CD14-positive monocyte (primary cell): ENCODE data around the gene PBX3. TPM values are rescaled to one million over a fixed set of nuclear protein-coding genes. Genes with fewer than 3 reads are reported as not detected.

ENCODE experiments used
- DNase-seq, 3 donors: peaks; one replicate each; pipeline ENCODE4 v3.0.0-alpha.2; 2011 to 2022
- H2AFZ ChIP-seq: 2 replicates; pipeline ENCODE4 v1.6.0; 2012; ENCODE audit warnings: mild to moderate bottlenecking, low read depth, low read length, inconsistent platforms; ENCODE audit not compliant: insufficient read depth, poor library complexity, severe bottlenecking
- H3K27ac ChIP-seq, 2 donors: 1 replicate in 1 of 2; 2 replicates in 1 of 2; pipeline ENCODE4 v1.5.1; 2012 to 2013; ENCODE audit warnings: low read length in 2 of 2, control low read depth in 1 of 2, inconsistent platforms in 1 of 2, low read depth in 1 of 2, mild to moderate bottlenecking in 1 of 2
- H3K27me3 ChIP-seq, 2 donors: one replicate each; pipeline versions ENCODE4 v1.6.0 to v1.6.1; 2011 to 2013; ENCODE audit warnings: low read length in 2 of 2; ENCODE audit not compliant: control insufficient read depth in 2 of 2, insufficient read depth in 2 of 2
- H3K36me3 ChIP-seq, 2 donors: replicated peaks in 1 of 2; 1 replicate in 1 of 2; 2 replicates in 1 of 2; pipeline versions ENCODE4 v1.5.1 to v1.6.1; 2012 to 2013; ENCODE audit warnings: low read length in 2 of 2, control low read depth in 1 of 2, inconsistent platforms in 1 of 2, mild to moderate bottlenecking in 1 of 2; ENCODE audit not compliant: insufficient read depth in 2 of 2, control insufficient read depth in 1 of 2
- H3K4me1 ChIP-seq, 2 donors: 1 replicate in 1 of 2; 2 replicates in 1 of 2; pipeline versions ENCODE4 v1.5.1 to v1.6.1; 2012 to 2013; ENCODE audit warnings: low read length in 2 of 2, control low read depth in 1 of 2, inconsistent platforms in 1 of 2, mild to moderate bottlenecking in 1 of 2, moderate library complexity in 1 of 2; ENCODE audit not compliant: insufficient read depth in 2 of 2, control insufficient read depth in 1 of 2
- H3K4me2 ChIP-seq: replicated peaks from 2 replicates; pipeline ENCODE3; 2012; ENCODE audit warnings: low read length, moderate library complexity, mild to moderate bottlenecking; ENCODE audit not compliant: poor library complexity, severe bottlenecking; ENCODE audit errors: extremely low read depth
- H3K4me3 ChIP-seq, 3 experiments: fragments of 200-600 bp in 1 of 3; sonication (generic) in 1 of 3; replicated peaks in 1 of 3; 1 replicate in 2 of 3; 2 replicates in 1 of 3; pipeline ENCODE4 v1.5.1; 2011 to 2013; ENCODE audit warnings: low read length in 3 of 3, mild to moderate bottlenecking in 3 of 3, control low read depth in 2 of 3, low read depth in 2 of 3, inconsistent platforms in 1 of 3, moderate library complexity in 1 of 3
- H3K79me2 ChIP-seq: 2 replicates; pipeline ENCODE4 v1.6.0; 2012; ENCODE audit warnings: mild to moderate bottlenecking, control low read depth, inconsistent platforms, low read length, moderate library complexity; ENCODE audit not compliant: insufficient read depth
- H3K9ac ChIP-seq: 2 replicates; pipeline ENCODE4 v1.6.0; 2017; ENCODE audit warnings: low read length, mild to moderate bottlenecking; ENCODE audit not compliant: insufficient read depth, poor library complexity, severe bottlenecking
- H3K9me3 ChIP-seq, 2 donors: replicated peaks in 1 of 2; 1 replicate in 1 of 2; 2 replicates in 1 of 2; pipeline versions ENCODE4 v1.5.1 to v1.6.1; 2012 to 2013; ENCODE audit warnings: low read length in 2 of 2, control low read depth in 1 of 2; ENCODE audit not compliant: control insufficient read depth in 1 of 2, insufficient read depth in 1 of 2
- H4K20me1 ChIP-seq: 2 replicates; pipeline ENCODE4 v1.6.0; 2012; ENCODE audit warnings: mild to moderate bottlenecking, low read length, control low read depth, moderate library complexity; ENCODE audit not compliant: insufficient read depth
- H3K27ac Mint-ChIP-seq, 7 donors: one replicate each; pipeline ENCODE4 v1.8.0; 2020; ENCODE audit warnings: mild to moderate bottlenecking in 7 of 7, mixed read lengths in 7 of 7, moderate library complexity in 6 of 7, inconsistent platforms in 2 of 7
- H3K27me3 Mint-ChIP-seq, 3 donors: one replicate each; pipeline ENCODE4 v1.8.0; 2021 to 2022; ENCODE audit warnings: low read depth in 3 of 3, mild to moderate bottlenecking in 3 of 3, mixed read lengths in 3 of 3, moderate library complexity in 3 of 3, inconsistent platforms in 1 of 3
- H3K36me3 Mint-ChIP-seq, 2 donors: one replicate each; pipeline ENCODE4 v1.8.0; 2020; ENCODE audit warnings: mixed read lengths in 2 of 2, inconsistent platforms in 1 of 2, mild to moderate bottlenecking in 1 of 2
- H3K4me1 Mint-ChIP-seq: one replicate; pipeline ENCODE4 v1.8.0; 2020; ENCODE audit warnings: mild to moderate bottlenecking, mixed read lengths
- H3K4me3 Mint-ChIP-seq, 2 donors: one replicate each; pipeline ENCODE4 v1.8.0; 2020; ENCODE audit warnings: mild to moderate bottlenecking in 2 of 2, mixed read lengths in 2 of 2, moderate library complexity in 1 of 2
- H3K9me3 Mint-ChIP-seq, 7 donors: one replicate each; pipeline ENCODE4 v1.8.0; 2020 to 2022; ENCODE audit warnings: mixed read lengths in 7 of 7, mild to moderate bottlenecking in 6 of 7, moderate library complexity in 6 of 7, inconsistent platforms in 2 of 7
- WGBS: methylation state at CpG from one replicate; pipeline ENCODE4 v1.1.5; 2013; ENCODE audit warnings: missing lambda C conversion rate; ENCODE audit not compliant: insufficient coverage; 5-methylcytosine and 5-hydroxymethylcytosine counted together
- intact Hi-C, 2 donors: fragments of 100-400 bp; cut with micrococcal nuclease; formaldehyde crosslinking; loops; one replicate each; pipeline versions ENCODE4 v1.15.0 to v1.15.1; 2023
- polyA plus RNA-seq, 3 donors: library from polyadenylated mRNA; depleted of rRNA in 1 of 3; unstranded in 2 of 3; stranded (reverse) in 1 of 3; fragments of 300-500 nt in 2 of 3; fragments of >200 nt in 1 of 3; fragmentation: Illumina TruSeq in 2 of 3; gene quantifications; 1 replicate in 2 of 3; 2 replicates in 1 of 3; pipeline ENCODE4 v1.2.3, GENCODE V29; 2012 to 2021
- TF ChIP-seq, protein P1 (sequence below): fragments of 200-600 bp; IDR thresholded peaks from one replicate; pipeline ENCODE4 v1.8.0; 2022; ENCODE audit warnings: antibody characterized with exemption, mild to moderate bottlenecking

PBX3 gene
- polyA plus RNA-seq, 3 donors: 6.6 to 22.7 (median 7.1) TPM

DNA sequence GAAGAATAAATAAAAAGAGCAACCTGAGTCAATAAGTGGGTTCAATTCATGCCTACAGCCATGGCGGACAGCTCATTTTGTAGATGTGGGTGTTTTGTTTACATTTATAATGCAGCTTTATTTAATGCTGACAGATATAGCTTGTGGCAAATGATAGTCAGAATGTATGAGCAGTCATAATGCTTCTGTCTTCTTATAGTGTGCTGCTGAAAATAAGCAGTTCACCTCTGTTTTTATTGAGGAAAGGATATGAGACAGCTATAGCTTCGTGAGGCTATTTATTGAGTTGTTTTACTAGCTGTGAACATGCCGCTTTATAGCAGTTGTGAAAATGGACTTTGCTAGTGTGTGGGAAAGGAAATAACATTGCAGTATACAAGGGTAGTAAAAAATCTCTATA is 147.4 kb downstream of the PBX3 start:
- Histone ChIP-seq H3K4me1 (peaks cover 5 to 6% of the 10 kb centered on the region in 2 donors), H3K4me3 (no peak overlapping the region), H3K27ac (no peak overlapping the region), H3K27me3 (peaks cover 13 to 15% of the 10 kb centered on the region in 2 donors), H3K36me3 (no peaks in the 10 kb centered on the region), H3K9me3 (no peaks in the 10 kb centered on the region), H3K4me2 (no peak overlapping the region), H3K79me2 (peaks cover 15% of the 10 kb centered on the region), H3K9ac (no peak overlapping the region), H2AFZ (no peak overlapping the region), H4K20me1 (peaks cover 34% of the 10 kb centered on the region)
- H3K9me3 Mint-ChIP-seq: no peaks in the 10 kb centered on the region
- intact Hi-C loops: loop anchor here in 1 of 2 donors (5.0 kb wide), 1 partner anchor 147 kb away; the partner anchor contains the start of gene PBX3
- peaks cover 11 to 12% (median 12%) of the 10 kb centered on the region in 3 donors for H3K27me3 Mint-ChIP-seq
- 100% methylated on average over 2 of the region's 3 CpGs for WGBS
- H3K4me1 Mint-ChIP-seq: peaks cover 13% of the 10 kb centered on the region
- TF ChIP-seq, protein P1, sequence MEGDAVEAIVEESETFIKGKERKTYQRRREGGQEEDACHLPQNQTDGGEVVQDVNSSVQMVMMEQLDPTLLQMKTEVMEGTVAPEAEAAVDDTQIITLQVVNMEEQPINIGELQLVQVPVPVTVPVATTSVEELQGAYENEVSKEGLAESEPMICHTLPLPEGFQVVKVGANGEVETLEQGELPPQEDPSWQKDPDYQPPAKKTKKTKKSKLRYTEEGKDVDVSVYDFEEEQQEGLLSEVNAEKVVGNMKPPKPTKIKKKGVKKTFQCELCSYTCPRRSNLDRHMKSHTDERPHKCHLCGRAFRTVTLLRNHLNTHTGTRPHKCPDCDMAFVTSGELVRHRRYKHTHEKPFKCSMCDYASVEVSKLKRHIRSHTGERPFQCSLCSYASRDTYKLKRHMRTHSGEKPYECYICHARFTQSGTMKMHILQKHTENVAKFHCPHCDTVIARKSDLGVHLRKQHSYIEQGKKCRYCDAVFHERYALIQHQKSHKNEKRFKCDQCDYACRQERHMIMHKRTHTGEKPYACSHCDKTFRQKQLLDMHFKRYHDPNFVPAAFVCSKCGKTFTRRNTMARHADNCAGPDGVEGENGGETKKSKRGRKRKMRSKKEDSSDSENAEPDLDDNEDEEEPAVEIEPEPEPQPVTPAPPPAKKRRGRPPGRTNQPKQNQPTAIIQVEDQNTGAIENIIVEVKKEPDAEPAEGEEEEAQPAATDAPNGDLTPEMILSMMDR: no peak
- no peaks in the 10 kb centered on the region for H3K36me3 Mint-ChIP-seq
- no peak overlapping the region for H3K4me3 Mint-ChIP-seq
- no peak overlapping the region for H3K27ac Mint-ChIP-seq
- DNase-seq: no peak

DNA sequence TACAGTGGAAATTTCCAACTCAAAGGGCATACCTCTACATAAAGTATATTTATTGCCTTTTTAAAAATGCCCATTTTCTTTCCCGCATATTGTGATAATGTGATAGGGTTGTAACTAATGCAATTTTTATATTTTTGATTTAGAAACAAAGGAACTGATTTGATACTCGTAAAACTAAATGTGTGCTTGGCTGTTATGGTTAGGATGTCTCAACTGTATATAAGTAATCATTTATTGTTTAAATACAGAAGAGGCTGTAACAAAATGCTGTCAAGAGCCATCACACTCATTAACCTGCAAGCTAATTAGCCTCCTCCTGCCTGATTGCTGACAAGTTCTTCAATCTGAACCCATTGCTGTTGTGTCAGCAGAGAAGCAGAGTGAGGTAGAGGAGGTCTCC is 149.2 kb downstream of the PBX3 start:
- H3K4me3 ChIP-seq: no peak overlapping the region
- H4K20me1 ChIP-seq: peaks cover 19% of the 10 kb centered on the region
- intact Hi-C loops: no loop called here
- H3K4me1 ChIP-seq: no peaks in the 10 kb centered on the region
- DNase-seq: no peak
- H3K4me2 ChIP-seq: no peak overlapping the region
- Mint-ChIP-seq H3K27ac (no peak overlapping the region), H3K36me3 (no peaks in the 10 kb centered on the region), H3K4me3 (no peak overlapping the region), H3K4me1 (peaks cover 6% of the 10 kb centered on the region), H3K9me3 (no peaks in the 10 kb centered on the region), H3K27me3 (no peaks in the 10 kb centered on the region)
- no CpG with 5 or more reads among the region's 2 CpGs for WGBS
- no peak overlapping the region for H3K9ac ChIP-seq
- H3K36me3 ChIP-seq: no peaks in the 10 kb centered on the region
- H3K27me3 ChIP-seq: no peaks in the 10 kb centered on the region
- no peak overlapping the region for H2AFZ ChIP-seq
- H3K9me3 ChIP-seq: no peaks in the 10 kb centered on the region
- no peak overlapping the region for H3K27ac ChIP-seq
- H3K79me2 ChIP-seq: peaks cover 19% of the 10 kb centered on the region
- TF ChIP-seq, protein P1: no peak
